ENCODE measurements around the gene ESAM. TPM values are rescaled to one million over a fixed set of nuclear protein-coding genes. Genes with fewer than 3 reads are reported as not detected.

Gene ESAM
- total and polyA plus RNA-seq, 5 donors, result 31.2 to 51.8 (median 43.6) TPM

GRCh38 chr11:124728134-124728533, 34.0 kb downstream of the ESAM start:
- Histone ChIP-seq H3K27ac (ENCODE audit: low read length) (no peak overlapping the region), H3K9me3 (ENCODE audit: control insufficient read depth, low read length) (no peaks in the 10 kb centered on the region), H3K4me1 (ENCODE audit: control insufficient read depth, insufficient read depth, low read length) (peaks cover 5% of the 10 kb centered on the region), H3K27me3 (ENCODE audit: control insufficient read depth, insufficient read depth) (no peaks in the 10 kb centered on the region), H3K4me3 (ENCODE audit: low read length) (no peak overlapping the region)
- 79% methylated on average over 2 of the region's 2 CpGs for WGBS
- no peak for ATAC-seq
- intact Hi-C loops (cut with DNase I), result no loop called here
- DNase-seq, result no peak

GRCh38 chr11:124727474-124727873, 34.6 kb downstream of the ESAM start:
- ATAC-seq (no peak), DNase-seq (no peak)
- Histone ChIP-seq H3K27me3 (ENCODE audit: control insufficient read depth, insufficient read depth) (no peaks in the 10 kb centered on the region), H3K27ac (ENCODE audit: low read length) (no peak overlapping the region), H3K4me3 (ENCODE audit: low read length) (no peak overlapping the region), H3K4me1 (ENCODE audit: control insufficient read depth, insufficient read depth, low read length) (peaks cover 5% of the 10 kb centered on the region), H3K9me3 (ENCODE audit: control insufficient read depth, low read length) (no peaks in the 10 kb centered on the region)
- intact Hi-C loops (cut with DNase I), result no loop called here
- 81% methylated on average over 4 of the region's 4 CpGs for WGBS

- H3K9me3 ChIP-seq (ENCODE audit: control insufficient read depth, low read length), result no peaks in the 10 kb centered on the region
- H3K4me1 ChIP-seq (ENCODE audit: control insufficient read depth, insufficient read depth, low read length), result peaks cover 5% of the 10 kb centered on the region
- H3K27me3 ChIP-seq (ENCODE audit: control insufficient read depth, insufficient read depth), result no peaks in the 10 kb centered on the region
- H3K27ac ChIP-seq (ENCODE audit: low read length), result peak overlapping the region; percentile 43
- intact Hi-C loops (cut with DNase I), result no loop called here
- WGBS, result 12% methylated on average over 6 of the region's 6 CpGs
- peak; percentile 54 to 77 for ATAC-seq
- DNase-seq, result no peak
- no peak overlapping the region for H3K4me3 ChIP-seq (ENCODE audit: low read length)
Observed at GRCh38 chr11:124725719-124726105, 36.4 kb downstream of the ESAM start.

GRCh38 chr11:124724979-124725718, 36.9 kb downstream of the ESAM start:
- WGBS, result 29% methylated on average over 14 of the region's 14 CpGs
- peaks cover 5% of the 10 kb centered on the region for H3K4me1 ChIP-seq (ENCODE audit: control insufficient read depth, insufficient read depth, low read length)

GRCh38 chr11:124722176-124722575, 39.9 kb downstream of the ESAM start:
- H3K27ac ChIP-seq (ENCODE audit: low read length), result no peak overlapping the region
- H3K9me3 ChIP-seq (ENCODE audit: control insufficient read depth, low read length), result no peaks in the 10 kb centered on the region
- WGBS, result 34% methylated on average over 6 of the region's 6 CpGs
- no peaks in the 10 kb centered on the region for H3K27me3 ChIP-seq (ENCODE audit: control insufficient read depth, insufficient read depth)
- intact Hi-C loops (cut with DNase I), result no loop called here
- no peak overlapping the region for H3K4me3 ChIP-seq (ENCODE audit: low read length)
- peak in 1 of 3 donors; percentile 47 for DNase-seq
- no peak for ATAC-seq
- H3K4me1 ChIP-seq (ENCODE audit: control insufficient read depth, insufficient read depth, low read length), result peaks cover 5% of the 10 kb centered on the region

More at GRCh38 chr11:124724979-124725718, 36.9 kb downstream of the ESAM start:
- H3K27ac ChIP-seq (ENCODE audit: low read length), result no peak overlapping the region
- peak; percentile 42 to 78 (median 63) for DNase-seq
- H3K27me3 ChIP-seq (ENCODE audit: control insufficient read depth, insufficient read depth), result no peaks in the 10 kb centered on the region
- H3K9me3 ChIP-seq (ENCODE audit: control insufficient read depth, low read length), result no peaks in the 10 kb centered on the region
- peak; percentile 62 to 74 for ATAC-seq
- intact Hi-C loops (cut with DNase I), result no loop called here
- no peak overlapping the region for H3K4me3 ChIP-seq (ENCODE audit: low read length)

GRCh38 chr11:124719534-124719933, 42.6 kb downstream of the ESAM start:
- Histone ChIP-seq H3K27ac (ENCODE audit: low read length) (no peak overlapping the region), H3K4me3 (ENCODE audit: low read length) (no peak overlapping the region), H3K9me3 (ENCODE audit: control insufficient read depth, low read length) (no peaks in the 10 kb centered on the region), H3K4me1 (ENCODE audit: control insufficient read depth, insufficient read depth, low read length) (no peaks in the 10 kb centered on the region), H3K27me3 (ENCODE audit: control insufficient read depth, insufficient read depth) (no peaks in the 10 kb centered on the region)
- WGBS, result 62% methylated on average over 2 of the region's 2 CpGs
- intact Hi-C loops (cut with DNase I), result no loop called here
- ATAC-seq (no peak), DNase-seq (no peak)

GRCh38 chr11:124718801-124719200, 43.3 kb downstream of the ESAM start:
- H3K27ac ChIP-seq (ENCODE audit: low read length), result no peak overlapping the region
- no peaks in the 10 kb centered on the region for H3K27me3 ChIP-seq (ENCODE audit: control insufficient read depth, insufficient read depth)
- no peaks in the 10 kb centered on the region for H3K4me1 ChIP-seq (ENCODE audit: control insufficient read depth, insufficient read depth, low read length)
- ATAC-seq (peak in 1 of 2 donors; percentile 23), DNase-seq (no peak)
- 48% methylated on average over 14 of the region's 14 CpGs for WGBS
- no peaks in the 10 kb centered on the region for H3K9me3 ChIP-seq (ENCODE audit: control insufficient read depth, low read length)
- H3K4me3 ChIP-seq (ENCODE audit: low read length), result no peak overlapping the region
- intact Hi-C loops (cut with DNase I), result no loop called here

- Histone ChIP-seq H3K4me3 (ENCODE audit: low read length) (peak overlapping the region; percentile 19), H3K9me3 (ENCODE audit: control insufficient read depth, low read length) (no peaks in the 10 kb centered on the region), H3K27me3 (ENCODE audit: control insufficient read depth, insufficient read depth) (no peaks in the 10 kb centered on the region), H3K4me1 (ENCODE audit: control insufficient read depth, insufficient read depth, low read length) (no peaks in the 10 kb centered on the region), H3K27ac (ENCODE audit: low read length) (peak overlapping the region; percentile 44)
- intact Hi-C loops (cut with DNase I), result no loop called here
- ATAC-seq, result peak; percentile 56 to 71
- under 1% methylated on average over 45 of the region's 45 CpGs for WGBS
- DNase-seq, result peak; percentile 33 to 82 (median 66)
Observed at GRCh38 chr11:124717786-124718651, 44.1 kb downstream of the ESAM start.

GRCh38 chr11:124717421-124717785, 44.7 kb downstream of the ESAM start:
- no peak for DNase-seq
- intact Hi-C loops (cut with DNase I), result no loop called here
- no peaks in the 10 kb centered on the region for H3K9me3 ChIP-seq (ENCODE audit: control insufficient read depth, low read length)
- H3K4me3 ChIP-seq (ENCODE audit: low read length), result peak overlapping the region; percentile 19
- H3K4me1 ChIP-seq (ENCODE audit: control insufficient read depth, insufficient read depth, low read length), result no peaks in the 10 kb centered on the region
- peak; percentile 67 to 91 for ATAC-seq
- H3K27ac ChIP-seq (ENCODE audit: low read length), result peak overlapping the region; percentile 44
- WGBS, result 23% methylated on average over 7 of the region's 7 CpGs
- no peaks in the 10 kb centered on the region for H3K27me3 ChIP-seq (ENCODE audit: control insufficient read depth, insufficient read depth)

GRCh38 chr11:124716591-124716990, 45.5 kb downstream of the ESAM start:
- WGBS, result 57% methylated on average over 3 of the region's 3 CpGs
- no peak overlapping the region for H3K27ac ChIP-seq (ENCODE audit: low read length)
- H3K4me3 ChIP-seq (ENCODE audit: low read length), result no peak overlapping the region
- no peak for DNase-seq
- intact Hi-C loops (cut with DNase I), result no loop called here
- no peaks in the 10 kb centered on the region for H3K9me3 ChIP-seq (ENCODE audit: control insufficient read depth, low read length)
- H3K27me3 ChIP-seq (ENCODE audit: control insufficient read depth, insufficient read depth), result no peaks in the 10 kb centered on the region
- H3K4me1 ChIP-seq (ENCODE audit: control insufficient read depth, insufficient read depth, low read length), result no peaks in the 10 kb centered on the region
- no peak for ATAC-seq

GRCh38 chr11:124712392-124712791, 49.7 kb downstream of the ESAM start:
- no peak for ATAC-seq
- no peak overlapping the region for H3K4me3 ChIP-seq (ENCODE audit: low read length)
- no peaks in the 10 kb centered on the region for H3K9me3 ChIP-seq (ENCODE audit: control insufficient read depth, low read length)
- intact Hi-C loops (cut with DNase I), result no loop called here
- 74% methylated on average over 3 of the region's 3 CpGs for WGBS
- no peak for DNase-seq
- H3K4me1 ChIP-seq (ENCODE audit: control insufficient read depth, insufficient read depth, low read length), result no peaks in the 10 kb centered on the region
- H3K27me3 ChIP-seq (ENCODE audit: control insufficient read depth, insufficient read depth), result no peaks in the 10 kb centered on the region
- H3K27ac ChIP-seq (ENCODE audit: low read length), result no peak overlapping the region

Data from right cardiac atrium (tissue), 5 donors.